GM08714 (cell line): ENCODE data around the gene NUDT16.

Source experiments
- H3K4me3 ChIP-seq: fragments of 200-500 bp; sonication (Bioruptor generic); 2 replicates; pipeline ENCODE4 v1.5.1; 2014; ENCODE audit warnings: mild to moderate bottlenecking, low read length, inconsistent platforms
- ZNF274 ChIP-seq: IDR thresholded peaks from 2 replicates; pipeline ENCODE4 v1.6.1; 2012; ENCODE audit warnings: mild to moderate bottlenecking, low read depth, low read length

The NUDT16 gene

GRCh38 chr3:131396170-131396569 lies 14.6 kb downstream of the NUDT16 start:
- no peak for TF ChIP-seq ZNF274
- no peak overlapping the region for H3K4me3 ChIP-seq

GRCh38 chr3:131397889-131398288 lies 16.3 kb downstream of the NUDT16 start:
- TF ChIP-seq ZNF274 = no peak

GRCh38 chr3:131401978-131402377 lies 20.4 kb downstream of the NUDT16 start:
- H3K4me3 ChIP-seq = no peak overlapping the region
- no peak for TF ChIP-seq ZNF274

More at GRCh38 chr3:131397889-131398288, 16.3 kb downstream of the NUDT16 start:
- H3K4me3 ChIP-seq = no peak overlapping the region

GRCh38 chr3:131402391-131403039 lies 20.9 kb downstream of the NUDT16 start:
- no peak for TF ChIP-seq ZNF274
- H3K4me3 ChIP-seq = no peak overlapping the region

DNA sequence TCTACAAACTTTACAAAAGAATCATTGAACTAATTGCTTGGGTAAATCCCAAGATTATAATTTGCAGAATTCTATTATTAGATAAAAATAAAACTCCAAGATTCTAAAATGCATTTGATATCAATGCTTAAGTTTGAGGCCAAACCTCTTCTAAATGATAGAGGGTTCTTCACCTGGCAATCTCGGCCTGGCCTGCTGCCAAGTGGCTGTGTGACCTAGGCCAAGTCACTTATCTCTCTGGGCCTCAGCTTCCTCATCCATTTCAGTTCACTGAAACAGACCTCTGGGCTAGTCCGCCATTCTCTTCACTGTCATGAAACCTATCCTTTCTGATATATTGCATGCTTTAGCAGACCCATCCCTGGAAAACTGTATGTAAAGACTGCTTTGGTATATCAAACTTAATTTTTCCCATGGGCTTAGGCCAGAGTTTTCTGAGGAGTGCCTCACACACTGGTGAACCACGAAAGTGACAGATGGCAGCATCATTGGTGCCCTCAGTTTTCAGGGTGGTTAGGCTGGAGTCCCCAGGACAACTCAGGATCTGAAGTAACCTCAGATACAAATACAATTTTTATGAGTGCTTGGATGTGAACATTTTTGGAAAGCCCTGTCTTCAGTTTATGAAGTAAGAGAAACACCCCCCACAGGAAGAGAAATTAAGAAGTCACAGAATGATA lies 21.8 kb downstream of the NUDT16 start:
- no peak overlapping the region for H3K4me3 ChIP-seq
- no peak for TF ChIP-seq ZNF274

DNA sequence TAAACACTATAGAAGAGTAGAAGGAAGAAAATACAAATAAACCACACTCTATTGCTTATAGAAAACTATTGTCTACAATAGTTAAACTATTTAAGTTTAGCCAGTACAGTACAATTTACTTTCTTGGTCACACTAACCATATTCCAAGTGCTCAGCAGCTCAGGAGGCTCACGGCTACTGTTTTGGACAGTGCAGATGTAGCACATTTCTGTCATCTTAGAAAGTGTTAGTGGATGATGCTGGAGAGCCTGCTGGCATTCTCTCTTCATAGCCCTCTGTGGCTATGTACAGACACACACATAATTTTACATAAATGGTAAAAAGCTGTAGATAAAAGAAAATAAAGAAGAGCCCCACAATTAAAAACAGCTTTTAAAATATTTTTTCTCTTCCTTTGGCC lies 23.8 kb downstream of the NUDT16 start:
- no peak for TF ChIP-seq ZNF274
- no peak overlapping the region for H3K4me3 ChIP-seq

GRCh38 chr3:131406274-131406673 lies 24.7 kb downstream of the NUDT16 start:
- TF ChIP-seq ZNF274 = no peak

GRCh38 chr3:131417751-131418150 lies 36.2 kb downstream of the NUDT16 start:
- H3K4me3 ChIP-seq = no peak overlapping the region
- TF ChIP-seq ZNF274 = no peak

More at GRCh38 chr3:131406274-131406673, 24.7 kb downstream of the NUDT16 start:
- no peak overlapping the region for H3K4me3 ChIP-seq

DNA sequence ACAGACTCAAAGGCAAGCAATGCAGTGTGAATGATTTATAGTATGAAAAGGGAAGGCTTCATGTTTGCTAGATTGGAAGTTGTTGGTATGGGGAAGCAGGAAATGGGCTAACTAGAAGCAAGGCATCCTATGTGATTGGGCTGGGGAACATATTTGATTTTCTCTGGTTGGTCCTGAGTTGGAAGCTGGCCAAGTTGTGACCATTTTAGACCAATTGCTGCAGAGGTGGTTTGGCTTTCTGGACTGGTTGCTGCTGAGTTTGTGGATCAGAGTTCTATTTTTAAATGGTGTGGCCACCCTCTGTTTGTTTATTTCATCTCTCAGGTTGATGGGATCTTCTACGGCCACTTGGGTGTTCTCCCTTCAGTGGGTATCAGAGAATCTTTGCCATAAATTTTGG lies 39.7 kb downstream of the NUDT16 start:
- no peak for TF ChIP-seq ZNF274
- H3K4me3 ChIP-seq = no peak overlapping the region

DNA sequence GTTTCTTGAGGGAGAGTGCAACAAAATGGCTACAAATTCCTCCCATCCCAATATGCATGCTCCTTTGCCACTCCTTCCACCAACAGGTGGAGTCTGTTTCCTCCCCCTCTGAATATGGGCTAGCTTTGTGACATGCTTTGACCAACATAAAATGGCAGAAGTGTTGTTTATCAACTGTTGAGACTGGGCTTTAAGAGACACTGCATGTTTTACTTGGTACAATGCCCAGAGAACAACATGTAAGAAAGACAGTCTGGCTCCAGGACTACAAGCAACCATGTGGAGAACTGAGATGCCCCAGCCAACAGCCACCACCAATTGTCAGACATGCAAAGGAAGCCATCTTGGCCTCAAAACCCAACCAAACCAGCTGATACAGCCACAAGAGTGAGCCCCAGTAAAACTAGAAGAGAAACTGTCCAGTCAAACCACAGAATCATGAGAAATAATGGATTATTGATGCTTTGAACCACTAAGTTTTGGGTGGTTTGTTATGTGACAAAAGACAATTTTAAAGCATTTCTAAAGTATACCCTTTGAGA lies 40.5 kb downstream of the NUDT16 start:
- H3K4me3 ChIP-seq = no peak overlapping the region

DNA sequence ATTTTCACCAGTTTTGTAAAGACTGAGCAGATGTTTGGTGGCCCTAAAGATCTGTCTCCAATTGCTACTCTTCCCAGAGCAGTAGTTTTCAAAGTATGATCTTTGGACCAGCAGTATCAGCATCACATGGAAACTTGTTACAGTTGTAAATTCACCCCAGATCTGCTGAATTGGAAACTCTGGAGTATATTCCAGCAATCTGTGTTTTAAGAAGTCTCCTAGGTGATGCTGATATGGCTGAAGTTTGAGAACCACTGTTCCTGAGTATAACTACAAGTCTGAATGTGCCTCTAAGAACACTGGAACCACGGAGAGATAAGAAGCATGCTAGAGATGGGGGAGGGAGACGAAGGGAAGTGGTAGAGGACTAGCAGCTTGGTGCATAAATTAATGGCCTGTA lies 45.7 kb downstream of the NUDT16 start:
- no peak for TF ChIP-seq ZNF274
- no peak overlapping the region for H3K4me3 ChIP-seq

More for the DNA sequence above, 40.5 kb downstream of the NUDT16 start:
- TF ChIP-seq ZNF274 = no peak

- TF ChIP-seq ZNF274 = no peak
- no peak overlapping the region for H3K4me3 ChIP-seq
Measured at GRCh38 chr3:131431754-131432153, 50.2 kb downstream of the NUDT16 start.

DNA sequence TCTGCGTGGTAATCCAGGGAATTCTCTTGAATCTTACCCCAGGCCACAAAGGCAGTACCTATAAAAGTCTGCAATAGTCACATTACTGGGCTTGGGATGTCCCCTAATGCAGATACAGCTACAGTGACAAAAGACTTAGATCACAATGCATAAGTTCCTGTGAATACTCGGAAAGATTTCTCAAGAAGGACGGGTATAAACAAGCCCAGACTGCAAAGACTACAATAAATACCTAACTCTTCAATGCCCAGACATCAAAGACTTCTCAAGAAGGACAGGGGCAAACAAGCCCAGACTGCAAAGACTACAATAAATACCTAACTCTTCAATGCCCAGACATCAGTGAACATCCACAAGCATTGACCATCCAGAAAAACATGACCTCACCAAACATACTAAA lies 50.9 kb downstream of the NUDT16 start:
- H3K4me3 ChIP-seq = no peak overlapping the region
- TF ChIP-seq ZNF274 = no peak

DNA sequence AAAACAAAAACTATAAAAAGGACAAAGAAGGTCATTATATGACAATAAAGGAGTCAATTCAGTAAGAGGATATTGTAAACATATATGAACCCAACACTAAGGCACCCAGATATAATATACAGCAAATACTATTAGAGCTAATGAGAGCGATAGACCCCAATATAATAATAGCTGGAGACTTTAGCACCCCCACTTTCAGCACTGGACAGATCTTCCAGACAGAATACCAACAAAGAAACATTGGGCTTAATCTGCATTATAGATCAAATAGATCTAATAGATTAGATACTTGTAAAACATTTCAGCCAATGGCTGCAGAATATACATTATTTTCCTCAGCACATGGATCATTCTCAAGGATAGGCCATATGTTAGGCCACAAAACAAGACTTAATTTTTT lies 53.4 kb downstream of the NUDT16 start:
- H3K4me3 ChIP-seq = no peak overlapping the region
- TF ChIP-seq ZNF274 = no peak
